HepG2 (cell line): ENCODE data around the gene MKRN1. TPM values are rescaled to one million over a fixed set of nuclear protein-coding genes. Genes with fewer than 3 reads are reported as not detected.

Source experiments
- ATM ChIP-seq: fragments of 450-650 bp; IDR thresholded peaks from 2 replicates; pipeline ENCODE4 v1.7.1; 2017; ENCODE audit warnings: mild to moderate bottlenecking, borderline replicate concordance
- BCL6 ChIP-seq: IDR thresholded peaks from 2 replicates; pipeline ENCODE4 v1.6.1; 2016; ENCODE audit warnings: missing genetic modification reagents, missing compliant biosample characterization
- BRCA1 ChIP-seq: sonication (generic); formaldehyde crosslinking; IDR thresholded peaks from 2 replicates; pipeline ENCODE4 v1.4.0; 2020; ENCODE audit warnings: missing genetic modification reagents
- EZH2 ChIP-seq: conservative IDR thresholded peaks from 2 replicates; pipeline ENCODE4 v1.6.1; 2012; ENCODE audit warnings: mild to moderate bottlenecking, low read depth, low read length, moderate library complexity
- IKZF5 ChIP-seq: IDR thresholded peaks from 2 replicates; pipeline ENCODE4 v1.6.1; 2018; ENCODE audit warnings: missing genetic modification reagents, mild to moderate bottlenecking, missing compliant biosample characterization
- KDM5B ChIP-seq: sonication (generic); formaldehyde crosslinking; IDR thresholded peaks from 2 replicates; pipeline ENCODE4 v1.4.0; 2020; ENCODE audit warnings: missing genetic modification reagents, mild to moderate bottlenecking, borderline replicate concordance
- NFYC ChIP-seq: IDR thresholded peaks from 2 replicates; pipeline ENCODE4 v1.6.1; 2016; ENCODE audit warnings: missing genetic modification reagents, missing compliant biosample characterization
- SIX4 ChIP-seq: sonication (generic); formaldehyde crosslinking; IDR thresholded peaks from 2 replicates; pipeline ENCODE4 v1.4.0; 2020; ENCODE audit warnings: missing genetic modification reagents
- SOX6 ChIP-seq, 2 experiments: fragments of 450-650 bp in 1 of 2; sonication (generic) in 1 of 2; formaldehyde crosslinking in 1 of 2; IDR thresholded peaks; 2 replicates each; pipeline versions ENCODE4 v1.4.0 to v1.6.1; 2017 to 2020; ENCODE audit warnings: antibody characterized with exemption in 1 of 2, mild to moderate bottlenecking in 1 of 2, missing genetic modification reagents in 1 of 2
- SP4 ChIP-seq: sonication (generic); formaldehyde crosslinking; IDR thresholded peaks from 2 replicates; pipeline ENCODE4 v1.8.1; 2023; ENCODE audit warnings: mild to moderate bottlenecking, missing genetic modification reagents
- XBP1 ChIP-seq: sonication (generic); formaldehyde crosslinking; IDR thresholded peaks from 2 replicates; pipeline ENCODE4 v1.5.0; 2020; ENCODE audit warnings: missing genetic modification reagents
- ZFY ChIP-seq: sonication (generic); formaldehyde crosslinking; IDR thresholded peaks from 2 replicates; pipeline ENCODE4 v1.4.0; 2020; ENCODE audit warnings: missing genetic modification reagents
- ZKSCAN5 ChIP-seq: sonication (generic); formaldehyde crosslinking; IDR thresholded peaks from 2 replicates; pipeline ENCODE4 v1.5.1; 2020; ENCODE audit warnings: mild to moderate bottlenecking, missing genetic modification reagents
- ZNF280B ChIP-seq: sonication (generic); formaldehyde crosslinking; IDR thresholded peaks from 2 replicates; pipeline ENCODE4 v1.5.0; 2020; ENCODE audit warnings: missing genetic modification reagents, mild to moderate bottlenecking, borderline replicate concordance
- ZNF30 ChIP-seq: sonication (generic); formaldehyde crosslinking; IDR thresholded peaks from 2 replicates; pipeline ENCODE4 v1.5.0; 2020; ENCODE audit warnings: mild to moderate bottlenecking, missing genetic modification reagents
- ZNF362 ChIP-seq: sonication (generic); formaldehyde crosslinking; IDR thresholded peaks from 2 replicates; pipeline ENCODE4 v1.4.0; 2020; ENCODE audit warnings: missing genetic modification reagents, mild to moderate bottlenecking, borderline replicate concordance
- ZNF550 ChIP-seq: sonication (generic); formaldehyde crosslinking; IDR thresholded peaks from 2 replicates; pipeline ENCODE4 v1.4.0; 2020; ENCODE audit warnings: mild to moderate bottlenecking, missing genetic modification reagents, borderline replicate concordance
- ZNF574 ChIP-seq: sonication (generic); formaldehyde crosslinking; IDR thresholded peaks from 2 replicates; pipeline ENCODE4 v1.4.0; 2020; ENCODE audit warnings: missing genetic modification reagents
- ZNF580 ChIP-seq: IDR thresholded peaks from 2 replicates; pipeline ENCODE4 v1.6.1; 2016; ENCODE audit warnings: low read depth, borderline replicate concordance
- ZNF704 ChIP-seq: sonication (generic); formaldehyde crosslinking; IDR thresholded peaks from 2 replicates; pipeline ENCODE4 v1.8.1; 2023; ENCODE audit warnings: mild to moderate bottlenecking, inconsistent platforms, moderate library complexity, missing genetic modification reagents, borderline replicate concordance
- polyA plus RNA-seq, 8 experiments: library from polyadenylated mRNA; depleted of rRNA in 3 of 8; stranded (reverse) in 7 of 8; unstranded in 1 of 8; fragments of >200 nt; fragmentation: Illumina TruSeq in 4 of 8; extraction: Trizol in 4 of 8; gene quantifications; 2 replicates each; pipeline versions ENCODE4 v1.2.1 to v1.2.3, GENCODE V29; 2011 to 2016; ENCODE audit warnings: low read depth in 4 of 8, missing spikeins in 1 of 8, mixed read lengths in 1 of 8; ENCODE audit not compliant: insufficient read depth in 1 of 8
- total RNA-seq, 5 experiments: library from RNA; depleted of rRNA; stranded (reverse); fragments of >200 nt; fragmentation: Illumina TruSeq; extraction: Trizol; gene quantifications; 2 replicates each; pipeline ENCODE4 v1.2.3, GENCODE V29; 2016; ENCODE audit warnings: low read depth in 1 of 5

MKRN1 gene
- total and polyA plus RNA-seq, 2 of the 13 experiments (the other 11 are each of a cell fraction or from before 2014, with no cell fraction given): 28.5 to 32.8 TPM

GRCh38 chr7:140517546-140518369, 38.5 kb upstream of the MKRN1 start (continued):
- peak; percentile 34; the same call in 1 of the 2 replicates for TF ChIP-seq ZFY
- TF ChIP-seq XBP1 (CRISPR knock-in tag): no peak
- no peak for TF ChIP-seq ZNF550 (CRISPR knock-in tag)
- peak; percentile 49; the same call in 1 of the 2 replicates for TF ChIP-seq BCL6
- 0 out of 2 replicates have a peak, but pooled peaks have one; percentile 48 for TF ChIP-seq IKZF5 (CRISPR knock-in tag)
- 0 out of 2 replicates have a peak, but pooled peaks have one; percentile 16 for TF ChIP-seq ZNF280B (CRISPR knock-in tag)
- no peak for TF ChIP-seq ATM
- peak; percentile 51; the same call in 1 of the 2 replicates for TF ChIP-seq SP4
- TF ChIP-seq EZH2: no peak
- 0 out of 2 replicates have a peak, but pooled peaks have one; percentile 11 for TF ChIP-seq ZKSCAN5
- peak; percentile 42; the same call in 1 of the 2 replicates for TF ChIP-seq ZNF362
- no peak for TF ChIP-seq NFYC
- TF ChIP-seq ZNF574 (CRISPR knock-in tag): peak; percentile 53; the same call in 1 of the 2 replicates
- no peak for TF ChIP-seq ZNF30 (CRISPR knock-in tag)
- no peak for TF ChIP-seq SOX6 (IDR thresholded peaks at IDR 0.05)
- 0 out of 2 replicates have a peak, but pooled peaks have one; percentile 7 for TF ChIP-seq SOX6 (CRISPR knock-in tag; IDR thresholded peaks at IDR 0.05)
- no peak for TF ChIP-seq BRCA1 (CRISPR knock-in tag)
- TF ChIP-seq ZNF704 (CRISPR knock-in tag): no peak
- TF ChIP-seq SIX4: 0 out of 2 replicates have a peak, but pooled peaks have one; percentile 7
- peak; percentile 38; the same call in 1 of the 2 replicates for TF ChIP-seq KDM5B
- peak; percentile 27; the same call in 1 of the 2 replicates for TF ChIP-seq ZNF580 (CRISPR knock-in tag)
